ENCODE measurements around the gene TMEM220. TPM values are rescaled to one million over a fixed set of nuclear protein-coding genes. Genes with fewer than 3 reads are reported as not detected.

TMEM220 gene
- total RNA-seq, 4 donors from 2014 or later: 4.5 to 12.1 (median 9.4) TPM

DNA sequence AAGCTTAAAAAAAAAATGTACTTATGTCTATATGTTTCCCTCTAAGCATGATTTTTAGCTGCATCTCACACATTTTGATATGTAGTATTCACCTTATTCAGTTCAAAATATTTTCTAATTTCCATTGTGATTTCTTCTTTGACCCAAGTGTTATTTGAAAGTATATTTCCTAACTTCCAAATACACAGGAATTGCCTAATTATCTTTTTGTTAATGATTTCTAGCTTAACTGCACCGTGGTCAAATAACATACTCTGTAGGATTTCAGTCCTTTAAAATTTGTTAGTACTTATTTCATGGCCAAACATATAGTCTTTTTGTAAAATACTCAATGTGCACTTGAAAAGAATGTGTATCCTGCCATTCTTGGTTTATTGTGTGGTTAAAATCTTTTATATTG is 11.3 kb downstream of the TMEM220 start:
- TF ChIP-seq POLR2A (IDR thresholded peaks at IDR 0.05) (no peak), POLR2AphosphoS5 (IDR thresholded peaks at IDR 0.05) (no peak), EP300 (IDR thresholded peaks at IDR 0.05) (no peak)
- TF ChIP-seq, protein P1, sequence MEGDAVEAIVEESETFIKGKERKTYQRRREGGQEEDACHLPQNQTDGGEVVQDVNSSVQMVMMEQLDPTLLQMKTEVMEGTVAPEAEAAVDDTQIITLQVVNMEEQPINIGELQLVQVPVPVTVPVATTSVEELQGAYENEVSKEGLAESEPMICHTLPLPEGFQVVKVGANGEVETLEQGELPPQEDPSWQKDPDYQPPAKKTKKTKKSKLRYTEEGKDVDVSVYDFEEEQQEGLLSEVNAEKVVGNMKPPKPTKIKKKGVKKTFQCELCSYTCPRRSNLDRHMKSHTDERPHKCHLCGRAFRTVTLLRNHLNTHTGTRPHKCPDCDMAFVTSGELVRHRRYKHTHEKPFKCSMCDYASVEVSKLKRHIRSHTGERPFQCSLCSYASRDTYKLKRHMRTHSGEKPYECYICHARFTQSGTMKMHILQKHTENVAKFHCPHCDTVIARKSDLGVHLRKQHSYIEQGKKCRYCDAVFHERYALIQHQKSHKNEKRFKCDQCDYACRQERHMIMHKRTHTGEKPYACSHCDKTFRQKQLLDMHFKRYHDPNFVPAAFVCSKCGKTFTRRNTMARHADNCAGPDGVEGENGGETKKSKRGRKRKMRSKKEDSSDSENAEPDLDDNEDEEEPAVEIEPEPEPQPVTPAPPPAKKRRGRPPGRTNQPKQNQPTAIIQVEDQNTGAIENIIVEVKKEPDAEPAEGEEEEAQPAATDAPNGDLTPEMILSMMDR (IDR thresholded peaks at IDR 0.05): no peak
- no peak overlapping the region for H3K4me3 ChIP-seq
- H3K4me1 ChIP-seq: no peaks in the 10 kb centered on the region
- H3K36me3 ChIP-seq: peaks cover 22% of the 10 kb centered on the region
- DNase-seq (ENCODE audit: low spot score in 2 of 2): no peak
- no peak overlapping the region for H3K27ac ChIP-seq
- no peaks in the 10 kb centered on the region for H3K9me3 ChIP-seq
- 36% methylated on average over 1 of the region's 1 CpG for WGBS
- no peaks in the 10 kb centered on the region for H3K27me3 ChIP-seq

DNA sequence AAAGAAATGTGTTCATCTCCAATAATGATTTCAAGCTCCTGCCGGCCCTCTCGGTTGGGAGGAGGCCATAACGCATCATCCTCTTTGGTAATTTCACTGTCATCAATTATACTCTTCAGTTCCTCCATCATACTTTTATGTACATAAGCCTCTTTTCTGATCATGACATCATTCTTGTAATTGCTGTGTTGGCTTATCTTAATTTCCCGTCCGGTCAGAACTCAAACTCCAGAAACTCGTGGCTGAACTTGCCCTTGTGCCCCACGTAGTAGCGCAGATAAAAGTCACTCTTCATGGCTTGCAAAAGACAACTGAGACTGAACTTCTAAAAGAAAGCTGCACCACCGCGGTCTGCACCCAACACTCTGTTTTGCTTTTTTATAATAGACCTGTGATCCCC is 13.6 kb downstream of the TMEM220 start:
- H3K9me3 ChIP-seq: no peaks in the 10 kb centered on the region
- H3K27me3 ChIP-seq: no peaks in the 10 kb centered on the region
- DNase-seq (ENCODE audit: low spot score in 2 of 2): no peak
- peaks cover 35% of the 10 kb centered on the region for H3K36me3 ChIP-seq
- TF ChIP-seq, protein P1 (IDR thresholded peaks at IDR 0.05): no peak
- TF ChIP-seq POLR2A (IDR thresholded peaks at IDR 0.05) (no peak), EP300 (IDR thresholded peaks at IDR 0.05) (no peak), POLR2AphosphoS5 (IDR thresholded peaks at IDR 0.05) (no peak)
- WGBS: 90% methylated on average over 10 of the region's 10 CpGs
- H3K4me3 ChIP-seq: no peak overlapping the region
- no peaks in the 10 kb centered on the region for H3K4me1 ChIP-seq
- H3K27ac ChIP-seq: no peak overlapping the region

DNA sequence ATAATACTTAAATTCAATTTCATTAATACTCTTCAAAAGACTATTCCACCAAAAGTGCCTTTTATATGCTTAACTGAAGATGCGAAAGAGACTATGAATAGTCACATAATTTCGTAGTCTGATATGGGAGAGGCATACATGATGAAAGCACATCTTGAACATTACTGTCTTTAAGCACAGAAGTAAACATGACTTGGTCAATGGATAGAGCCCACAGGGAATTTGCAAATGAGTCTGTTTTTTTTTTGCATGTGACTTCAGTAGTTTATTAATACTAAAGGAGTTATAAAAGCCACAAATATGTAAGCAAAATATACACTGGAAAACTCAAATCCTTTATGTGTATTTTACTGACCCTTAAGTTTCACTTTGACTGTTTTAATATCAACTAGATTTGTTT is 16.5 kb downstream of the TMEM220 start:
- no peak for DNase-seq (ENCODE audit: low spot score in 2 of 2)
- no peak for TF ChIP-seq POLR2A (IDR thresholded peaks at IDR 0.05)
- no peak for TF ChIP-seq EP300 (IDR thresholded peaks at IDR 0.05)
- no peak for TF ChIP-seq POLR2AphosphoS5 (IDR thresholded peaks at IDR 0.05)
- Histone ChIP-seq H3K27ac (no peak overlapping the region), H3K9me3 (no peaks in the 10 kb centered on the region), H3K36me3 (peaks cover 55% of the 10 kb centered on the region), H3K27me3 (no peaks in the 10 kb centered on the region), H3K4me3 (no peak overlapping the region), H3K4me1 (no peaks in the 10 kb centered on the region)
- 89% methylated on average over 2 of the region's 2 CpGs for WGBS

DNA sequence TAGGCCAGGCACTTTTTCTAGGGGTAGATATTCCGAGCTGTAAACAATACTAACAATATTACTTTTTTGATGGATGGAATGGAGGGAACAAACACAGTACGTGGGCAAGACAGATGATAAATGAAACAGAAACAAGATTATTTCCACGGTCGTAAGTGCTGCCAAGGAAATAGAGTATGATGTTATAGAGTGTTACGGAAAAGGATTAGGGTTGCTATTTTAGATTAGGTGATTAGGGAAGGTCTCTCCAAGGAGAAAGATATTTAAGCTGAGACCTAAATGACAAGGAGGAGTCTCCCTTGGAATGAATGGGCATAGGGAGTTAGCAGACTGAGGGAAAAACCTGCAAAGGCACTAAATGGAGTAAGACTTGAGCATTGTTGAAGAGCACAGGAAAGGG is 24.1 kb downstream of the TMEM220 start:
- DNase-seq (ENCODE audit: low spot score in 2 of 2): no peak
- Histone ChIP-seq H3K4me1 (peaks cover 4% of the 10 kb centered on the region), H3K36me3 (peaks cover 53% of the 10 kb centered on the region), H3K4me3 (no peak overlapping the region), H3K27ac (no peak overlapping the region), H3K9me3 (no peaks in the 10 kb centered on the region), H3K27me3 (no peaks in the 10 kb centered on the region)
- 89% methylated on average over 5 of the region's 5 CpGs for WGBS
- TF ChIP-seq, protein P1 (IDR thresholded peaks at IDR 0.05): no peak
- TF ChIP-seq EP300 (IDR thresholded peaks at IDR 0.05) (no peak), POLR2AphosphoS5 (IDR thresholded peaks at IDR 0.05) (no peak), POLR2A (IDR thresholded peaks at IDR 0.05) (no peak)

DNA sequence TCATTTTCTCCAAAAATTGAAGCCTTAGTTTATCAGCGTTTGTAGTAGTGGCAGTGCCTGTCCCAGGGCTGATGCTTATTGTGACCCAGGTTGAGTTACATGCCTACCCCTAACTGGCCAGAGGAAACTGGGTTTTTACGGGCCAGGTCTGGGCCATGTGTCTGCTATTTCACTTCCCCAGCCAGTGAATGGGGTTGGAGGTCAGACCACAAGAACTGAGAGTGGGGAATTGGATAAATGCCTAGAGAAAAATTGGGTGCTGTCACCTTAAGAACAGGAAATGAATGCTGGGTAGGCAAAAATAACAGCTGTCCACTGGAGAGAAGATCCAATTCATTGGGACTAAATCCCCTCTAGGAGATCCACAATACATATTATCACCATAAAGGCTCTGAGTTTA is 27.2 kb downstream of the TMEM220 start:
- Histone ChIP-seq H3K9me3 (no peaks in the 10 kb centered on the region), H3K36me3 (peaks cover 26% of the 10 kb centered on the region), H3K27me3 (no peaks in the 10 kb centered on the region), H3K4me1 (peaks cover 14% of the 10 kb centered on the region), H3K27ac (no peak overlapping the region), H3K4me3 (no peak overlapping the region)
- no peak for DNase-seq (ENCODE audit: low spot score in 2 of 2)
- WGBS: 82% methylated on average over 2 of the region's 2 CpGs
- TF ChIP-seq EP300 (IDR thresholded peaks at IDR 0.05) (no peak), POLR2A (IDR thresholded peaks at IDR 0.05) (no peak), POLR2AphosphoS5 (IDR thresholded peaks at IDR 0.05) (no peak)
- TF ChIP-seq, protein P1 (IDR thresholded peaks at IDR 0.05): no peak

DNA sequence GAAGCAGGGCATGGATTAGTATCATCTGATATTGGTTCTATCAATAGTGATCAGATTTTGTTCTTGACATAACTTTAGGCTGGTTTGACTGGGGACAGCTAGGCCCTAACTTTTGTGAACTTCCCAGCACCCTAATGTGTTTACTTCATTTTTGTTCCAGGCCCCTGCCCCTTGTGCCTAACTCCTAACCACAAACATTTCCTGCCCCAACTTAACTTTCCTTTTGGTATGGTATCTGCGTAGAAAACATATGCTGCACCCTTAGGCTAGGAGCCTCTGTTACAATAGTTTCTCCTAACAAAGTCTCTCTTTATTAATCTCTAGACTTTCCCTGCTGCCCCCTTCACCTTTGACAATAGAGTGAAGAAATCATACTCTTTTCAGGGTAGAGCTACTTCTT is 30.0 kb downstream of the TMEM220 start:
- Histone ChIP-seq H3K36me3 (peaks cover 3% of the 10 kb centered on the region), H3K27me3 (no peaks in the 10 kb centered on the region), H3K4me3 (no peak overlapping the region), H3K4me1 (peaks cover 30% of the 10 kb centered on the region), H3K27ac (no peak overlapping the region), H3K9me3 (no peaks in the 10 kb centered on the region)
- DNase-seq (ENCODE audit: low spot score in 2 of 2): no peak
- TF ChIP-seq EP300 (IDR thresholded peaks at IDR 0.05) (no peak), POLR2A (IDR thresholded peaks at IDR 0.05) (no peak), POLR2AphosphoS5 (IDR thresholded peaks at IDR 0.05) (no peak)
- TF ChIP-seq, protein P1 (IDR thresholded peaks at IDR 0.05): no peak
- WGBS: 71% methylated on average over 1 of the region's 1 CpG
